GM19238 (cell line): ENCODE data around the gene EPGN.
A peak's percentile ranks its signal among the peaks of the same experiment; 100 is the strongest.
"Not testable (repeated sequence)": the region's sequence is repeated elsewhere in the genome, so short reads cannot be mapped to it uniquely, and the experiment has no call there.

Experiments used
- DNase-seq: peaks from one replicate; pipeline ENCODE4 v3.0.0; 2011; ENCODE audit warnings: low spot score; ENCODE audit not compliant: insufficient read length

The EPGN gene

GRCh38 chr4:74338792-74339333, 30.6 kb downstream of the EPGN start:
- DNase-seq, result no peak

GRCh38 chr4:74339501-74339900, 31.2 kb downstream of the EPGN start:
- DNase-seq, result no peak

- not testable (repeated sequence) for DNase-seq
Observed at GRCh38 chr4:74340421-74340820, 32.2 kb downstream of the EPGN start.

- DNase-seq, result no peak
Observed at GRCh38 chr4:74344031-74344430, 35.8 kb downstream of the EPGN start.

- no peak for DNase-seq
Observed at GRCh38 chr4:74353858-74354257, 45.6 kb downstream of the EPGN start.

- no peak for DNase-seq
Observed at GRCh38 chr4:74357965-74358364, 49.7 kb downstream of the EPGN start.

GRCh38 chr4:74361671-74362070, 53.4 kb downstream of the EPGN start:
- no peak for DNase-seq

GRCh38 chr4:74362347-74362746, 54.1 kb downstream of the EPGN start:
- no peak for DNase-seq

- DNase-seq, result no peak
Observed at GRCh38 chr4:74364256-74364651, 56.0 kb downstream of the EPGN start.

- DNase-seq, result peak; percentile 5
Observed at GRCh38 chr4:74364652-74365491, 56.6 kb downstream of the EPGN start, which contains the start of gene EREG. Gene EREG, plus strand, starts transcription at chr4:74365145. Its CDS starts 164 bp downstream, at chr4:74365309.

- no peak for DNase-seq
Observed at GRCh38 chr4:74365761-74366160, 57.5 kb downstream of the EPGN start.
